ENCODE measurements around the gene COMMD1.
"Not testable (repeated sequence)": the region's sequence is repeated elsewhere in the genome, so short reads cannot be mapped to it uniquely, and the experiment has no call there.

Gene COMMD1

DNA sequence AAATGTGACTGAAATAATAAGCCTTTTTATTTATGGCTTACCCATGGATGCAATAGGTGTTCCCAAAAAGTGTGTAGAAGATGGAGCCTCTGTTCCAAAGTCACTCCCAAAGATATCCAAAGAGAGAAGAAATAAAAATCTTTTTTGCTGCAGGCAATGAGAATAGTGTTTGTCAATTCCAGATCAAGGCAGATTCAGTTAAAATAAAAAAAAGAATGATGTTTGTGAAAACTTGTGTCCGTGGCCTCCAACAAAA lies 43.9 kb downstream of the COMMD1 start:
- Mint-ChIP-seq H3K4me3 (no peak overlapping the region), H3K9me3 (peaks cover 7% of the 10 kb centered on the region), H3K36me3 (ENCODE audit: low read depth) (peaks cover 22% of the 10 kb centered on the region), H3K27ac (peak overlapping the region; percentile 41 to 69 (median 62)), H3K4me1 (peaks cover 44% of the 10 kb centered on the region), H3K27me3 (ENCODE audit: low read depth) (no peaks in the 10 kb centered on the region)
- TF ChIP-seq, protein P1, sequence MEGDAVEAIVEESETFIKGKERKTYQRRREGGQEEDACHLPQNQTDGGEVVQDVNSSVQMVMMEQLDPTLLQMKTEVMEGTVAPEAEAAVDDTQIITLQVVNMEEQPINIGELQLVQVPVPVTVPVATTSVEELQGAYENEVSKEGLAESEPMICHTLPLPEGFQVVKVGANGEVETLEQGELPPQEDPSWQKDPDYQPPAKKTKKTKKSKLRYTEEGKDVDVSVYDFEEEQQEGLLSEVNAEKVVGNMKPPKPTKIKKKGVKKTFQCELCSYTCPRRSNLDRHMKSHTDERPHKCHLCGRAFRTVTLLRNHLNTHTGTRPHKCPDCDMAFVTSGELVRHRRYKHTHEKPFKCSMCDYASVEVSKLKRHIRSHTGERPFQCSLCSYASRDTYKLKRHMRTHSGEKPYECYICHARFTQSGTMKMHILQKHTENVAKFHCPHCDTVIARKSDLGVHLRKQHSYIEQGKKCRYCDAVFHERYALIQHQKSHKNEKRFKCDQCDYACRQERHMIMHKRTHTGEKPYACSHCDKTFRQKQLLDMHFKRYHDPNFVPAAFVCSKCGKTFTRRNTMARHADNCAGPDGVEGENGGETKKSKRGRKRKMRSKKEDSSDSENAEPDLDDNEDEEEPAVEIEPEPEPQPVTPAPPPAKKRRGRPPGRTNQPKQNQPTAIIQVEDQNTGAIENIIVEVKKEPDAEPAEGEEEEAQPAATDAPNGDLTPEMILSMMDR (IDR thresholded peaks at IDR 0.05; ENCODE audit: unreplicated experiment in 3 of 3): no peak

DNA sequence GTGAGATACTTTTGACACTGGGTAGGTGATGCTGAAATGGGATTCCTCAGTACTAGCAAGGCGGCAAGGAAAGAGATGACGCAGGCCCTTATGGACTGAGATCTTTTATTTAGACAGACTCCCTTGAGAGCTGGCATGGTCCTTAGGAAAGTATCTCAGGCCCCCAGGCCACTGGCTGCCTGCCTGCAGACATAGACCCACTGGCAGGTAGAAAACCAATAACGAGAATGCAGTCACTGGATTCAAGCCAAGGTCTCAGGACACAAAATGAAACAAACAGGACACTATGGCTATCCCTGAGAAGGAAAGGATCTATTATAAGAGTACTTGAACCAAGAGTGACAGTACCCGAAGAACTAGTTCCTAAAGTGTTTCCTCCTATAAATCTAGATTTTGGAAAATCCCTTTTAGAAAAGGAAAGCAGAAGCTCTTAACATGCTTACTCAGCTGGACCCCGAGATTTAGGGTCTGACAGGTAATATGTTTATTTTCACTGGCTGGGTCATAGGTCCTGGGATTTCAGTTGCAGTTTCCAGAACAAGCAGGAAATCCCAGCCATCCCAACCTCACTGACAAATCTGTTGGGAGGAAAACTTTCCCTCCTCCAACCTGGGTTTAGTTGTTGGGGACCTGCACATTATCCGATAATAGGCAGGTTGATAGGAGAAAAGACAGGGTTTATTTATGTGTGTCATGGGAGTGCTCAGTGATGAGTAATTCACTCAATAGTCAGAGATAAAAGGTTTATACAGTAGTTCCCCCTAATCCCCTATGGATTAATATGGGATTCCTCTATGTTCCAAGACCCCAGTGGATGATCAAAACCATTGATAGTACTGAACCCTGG lies 44.5 kb downstream of the COMMD1 start:
- Mint-ChIP-seq H3K36me3 (ENCODE audit: low read depth) (peaks cover 23% of the 10 kb centered on the region), H3K27me3 (ENCODE audit: low read depth) (no peaks in the 10 kb centered on the region), H3K4me3 (no peak overlapping the region), H3K4me1 (peaks cover 44% of the 10 kb centered on the region), H3K27ac (peak overlapping the region; percentile 41 to 69 (median 62)), H3K9me3 (peaks cover 7% of the 10 kb centered on the region)
- TF ChIP-seq, protein P1 (IDR thresholded peaks at IDR 0.05; ENCODE audit: unreplicated experiment in 3 of 3): no peak

DNA sequence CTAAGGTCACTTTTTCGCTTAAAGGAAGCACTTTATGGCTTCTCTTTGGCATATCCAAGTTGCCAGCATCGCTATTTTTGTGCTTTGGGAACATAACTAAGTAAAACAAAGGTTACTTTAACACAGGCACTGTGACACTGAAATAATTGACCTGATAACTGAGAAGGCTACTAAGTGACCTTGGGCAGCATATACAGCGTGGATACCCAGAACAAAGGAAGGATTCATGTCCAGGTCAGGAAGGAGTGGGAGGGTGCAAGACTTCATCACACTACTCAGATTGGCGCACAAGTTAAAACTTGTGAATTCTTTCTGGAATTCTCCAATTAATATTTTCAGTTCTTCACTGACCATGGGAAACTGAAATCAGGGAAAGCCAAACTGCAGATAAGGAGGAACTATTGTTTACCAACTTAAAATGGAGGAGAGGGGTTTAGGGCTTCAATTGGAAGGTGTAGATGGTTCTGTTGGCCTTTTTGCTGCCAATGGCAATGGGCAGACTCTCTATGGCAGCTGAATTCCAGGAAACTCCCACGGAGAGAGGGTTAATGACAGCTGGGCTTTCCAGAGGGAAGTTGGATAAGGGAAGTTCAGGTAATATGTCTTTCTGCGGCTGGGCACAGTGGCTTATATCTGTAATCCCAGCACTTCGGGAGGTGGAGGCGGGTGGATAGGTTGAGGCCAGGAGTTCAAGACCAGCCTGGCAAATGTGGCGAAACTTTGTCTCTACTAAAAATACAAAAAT lies 45.3 kb downstream of the COMMD1 start:
- TF ChIP-seq, protein P1 (IDR thresholded peaks at IDR 0.05; ENCODE audit: unreplicated experiment in 3 of 3): no peak
- Mint-ChIP-seq H3K36me3 (ENCODE audit: low read depth) (peaks cover 26% of the 10 kb centered on the region), H3K9me3 (peaks cover 7% of the 10 kb centered on the region), H3K27ac (peak overlapping the region; percentile 15 to 62 (median 53)), H3K4me3 (no peak overlapping the region), H3K27me3 (ENCODE audit: low read depth) (no peaks in the 10 kb centered on the region), H3K4me1 (peaks cover 39% of the 10 kb centered on the region)

DNA sequence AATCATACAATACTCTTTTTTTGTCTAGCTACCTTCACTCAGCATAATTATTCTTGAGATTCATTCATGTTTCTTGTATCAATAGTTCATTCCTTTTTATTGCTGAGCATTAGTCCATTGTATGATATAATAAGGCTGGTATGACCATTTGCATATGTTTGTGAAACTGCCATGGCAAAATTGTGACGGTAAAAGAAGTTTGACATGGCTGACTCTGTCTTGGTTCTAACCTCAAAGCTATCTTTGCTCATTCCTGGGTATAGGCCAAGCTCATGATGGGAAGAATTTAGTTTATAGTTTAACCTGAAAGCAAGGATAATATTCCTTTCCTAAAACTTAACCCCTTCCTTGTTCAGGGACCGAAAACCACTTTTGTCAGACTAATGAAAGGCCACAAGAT lies 46.4 kb downstream of the COMMD1 start:
- H3K9me3 Mint-ChIP-seq: peaks cover 7% of the 10 kb centered on the region
- TF ChIP-seq, protein P1 (IDR thresholded peaks at IDR 0.05; ENCODE audit: unreplicated experiment in 3 of 3): no peak
- H3K4me1 Mint-ChIP-seq: peaks cover 29% of the 10 kb centered on the region
- H3K27me3 Mint-ChIP-seq (ENCODE audit: low read depth): no peaks in the 10 kb centered on the region
- H3K36me3 Mint-ChIP-seq (ENCODE audit: low read depth): peaks cover 26% of the 10 kb centered on the region
- H3K27ac Mint-ChIP-seq: peak overlapping the region in 1 of 3 experiments; percentile 42
- no peak overlapping the region for H3K4me3 Mint-ChIP-seq

DNA sequence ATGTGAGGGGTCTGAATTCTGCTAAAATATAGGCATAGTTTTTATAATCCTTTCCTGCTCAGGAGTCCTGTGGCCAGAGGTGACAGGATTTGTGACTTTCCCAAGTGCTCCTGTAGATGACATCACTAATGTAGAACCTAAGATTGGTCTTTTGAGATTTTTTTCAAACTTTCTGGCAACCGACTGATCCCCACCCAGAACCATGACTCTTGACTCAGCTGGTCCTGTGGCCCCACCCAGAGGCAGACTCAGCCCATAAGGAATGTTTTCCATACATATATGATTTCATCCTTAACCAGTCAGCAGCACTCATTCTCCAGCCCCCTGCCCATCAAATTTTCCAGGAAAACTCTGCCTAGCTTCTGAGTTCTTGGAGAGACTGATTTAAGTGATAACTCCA lies 46.8 kb downstream of the COMMD1 start:
- TF ChIP-seq, protein P1 (IDR thresholded peaks at IDR 0.05; ENCODE audit: unreplicated experiment in 3 of 3): no peak
- Mint-ChIP-seq H3K27ac (no peak overlapping the region), H3K27me3 (ENCODE audit: low read depth) (no peaks in the 10 kb centered on the region), H3K9me3 (peaks cover 7% of the 10 kb centered on the region), H3K4me1 (peaks cover 29% of the 10 kb centered on the region), H3K4me3 (no peak overlapping the region), H3K36me3 (ENCODE audit: low read depth) (peaks cover 26% of the 10 kb centered on the region)

DNA sequence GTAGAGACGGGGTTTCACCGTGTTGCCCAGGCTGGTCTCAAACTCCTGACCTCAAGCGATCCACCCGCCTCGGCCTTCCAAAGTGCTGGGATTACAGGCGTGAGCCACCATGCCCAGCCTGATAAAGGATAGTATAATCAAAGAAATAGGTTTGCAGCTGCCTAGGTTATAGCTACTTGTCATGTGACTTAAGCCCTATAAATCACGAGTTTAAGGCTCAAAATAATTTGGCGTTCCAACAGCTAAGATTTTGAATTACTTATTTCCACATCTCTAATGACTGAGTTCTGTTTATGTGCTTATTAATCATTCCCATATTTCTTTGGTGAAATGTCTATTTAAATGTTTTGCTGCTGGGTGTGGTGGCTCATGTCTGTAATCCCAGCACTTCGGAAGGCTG lies 49.4 kb downstream of the COMMD1 start:
- Mint-ChIP-seq H3K36me3 (ENCODE audit: low read depth) (peaks cover 29% of the 10 kb centered on the region), H3K4me1 (peaks cover 14% of the 10 kb centered on the region), H3K9me3 (peaks cover 12% of the 10 kb centered on the region)
- not testable (repeated sequence) for H3K27me3 Mint-ChIP-seq (ENCODE audit: low read depth); H3K27ac Mint-ChIP-seq; H3K4me3 Mint-ChIP-seq
